ENCODE data around the gene SNAI1.
"Not testable (repeated sequence)": the region's sequence is repeated elsewhere in the genome, so short reads cannot be mapped to it uniquely, and the experiment has no call there.

SNAI1 gene

DNA sequence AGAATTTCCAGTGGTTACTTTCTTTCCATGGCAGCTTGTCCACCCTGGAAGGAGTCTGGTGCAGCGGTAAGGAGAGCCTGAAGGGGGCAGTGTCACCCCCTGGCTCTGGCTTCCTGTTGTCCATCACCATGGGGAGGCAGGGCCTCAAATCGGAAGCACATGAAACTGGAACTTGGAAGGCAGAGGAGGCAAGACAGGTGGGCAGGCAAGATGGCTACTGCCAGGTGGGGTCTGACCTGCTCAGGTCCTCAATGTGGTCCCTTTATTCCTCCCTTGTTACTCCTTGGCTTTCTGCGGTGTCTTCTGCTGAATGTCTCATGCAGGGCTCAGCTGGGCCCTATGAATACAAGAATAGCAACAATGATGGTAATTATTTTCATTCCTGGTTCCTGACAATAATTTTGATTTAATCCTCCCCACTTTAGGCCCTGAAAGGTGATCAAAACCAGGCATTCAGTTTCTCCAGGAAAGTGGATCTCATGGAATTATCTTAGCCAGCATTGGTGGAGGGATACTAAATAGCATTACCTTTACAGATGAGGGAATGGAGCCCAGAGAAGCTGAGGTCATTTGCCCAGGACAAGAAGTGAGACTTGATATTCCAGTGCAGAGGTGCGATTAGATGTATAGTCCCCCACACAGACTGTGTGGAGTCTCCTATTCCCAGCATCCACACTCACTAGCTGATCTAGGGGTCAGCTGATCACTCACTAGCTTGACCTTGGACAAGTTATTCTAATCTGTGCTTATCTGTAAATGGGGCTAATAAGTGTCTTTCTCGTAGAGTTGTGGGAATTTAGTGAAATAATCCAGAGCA lies 17.6 kb upstream of the SNAI1 start:
- no peak for DNase-seq

DNA sequence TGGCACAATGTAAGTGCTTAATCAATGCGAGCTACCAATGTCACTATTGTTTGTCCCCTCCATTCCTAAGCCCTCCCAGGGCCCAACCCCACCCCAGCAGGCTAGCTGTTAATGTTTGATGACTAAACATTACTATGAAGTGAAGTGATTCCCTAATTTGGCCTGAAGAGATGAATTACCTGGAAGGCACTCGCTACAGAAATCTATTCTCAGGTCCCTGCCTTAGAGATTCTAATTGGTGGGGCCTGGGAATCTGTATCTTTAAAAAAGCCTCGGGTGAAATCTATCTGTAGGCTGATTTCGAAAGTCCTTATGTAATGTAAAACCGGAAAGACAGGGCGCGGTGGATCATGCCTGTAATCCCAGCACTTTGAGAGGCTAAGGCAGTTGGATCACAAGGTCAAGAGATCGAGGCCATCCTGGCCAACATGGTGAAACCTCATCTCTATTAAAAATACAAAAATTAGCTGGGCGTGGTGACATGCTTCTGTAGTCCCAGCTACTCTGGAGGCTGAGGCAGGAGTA lies 16.9 kb upstream of the SNAI1 start:
- DNase-seq, result no peak

DNA sequence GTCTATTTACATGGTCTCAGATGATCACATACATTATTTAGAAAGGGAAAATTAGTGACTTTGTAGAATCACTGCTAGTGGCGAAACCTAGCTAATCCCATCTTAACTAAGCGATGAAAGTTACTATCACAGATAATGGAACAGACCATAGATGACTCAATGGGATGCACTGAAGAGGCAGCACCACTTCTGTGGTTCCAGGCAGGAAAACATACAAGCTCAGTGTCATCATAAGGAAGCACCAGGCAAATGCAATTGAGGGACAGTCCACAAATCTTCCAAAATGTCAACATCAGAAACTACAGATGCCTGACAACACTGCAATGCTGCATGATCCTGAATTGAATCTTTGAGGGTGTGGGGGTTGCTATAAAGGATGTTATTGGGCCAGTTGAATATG lies 15.9 kb upstream of the SNAI1 start:
- no peak for DNase-seq

DNA sequence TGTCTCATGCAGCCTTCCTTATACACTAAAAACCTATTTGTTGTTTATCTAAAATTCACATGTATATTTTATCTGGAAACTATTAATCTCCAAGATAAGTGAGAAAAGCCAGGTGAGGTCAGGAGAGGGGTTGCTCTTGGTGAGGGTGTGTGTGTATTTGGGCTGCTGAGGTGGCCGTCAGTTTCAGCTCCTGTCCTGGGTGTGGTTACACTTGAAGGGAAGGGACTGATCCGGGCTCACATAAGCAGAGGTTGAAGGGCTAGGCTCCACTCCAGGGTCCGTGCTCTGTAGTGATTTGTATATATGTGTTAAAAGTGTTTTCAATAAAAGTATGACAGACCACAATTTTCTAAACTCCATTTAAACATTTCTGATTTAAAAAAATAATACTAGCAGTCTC lies 13.5 kb upstream of the SNAI1 start:
- no peak for DNase-seq

DNA sequence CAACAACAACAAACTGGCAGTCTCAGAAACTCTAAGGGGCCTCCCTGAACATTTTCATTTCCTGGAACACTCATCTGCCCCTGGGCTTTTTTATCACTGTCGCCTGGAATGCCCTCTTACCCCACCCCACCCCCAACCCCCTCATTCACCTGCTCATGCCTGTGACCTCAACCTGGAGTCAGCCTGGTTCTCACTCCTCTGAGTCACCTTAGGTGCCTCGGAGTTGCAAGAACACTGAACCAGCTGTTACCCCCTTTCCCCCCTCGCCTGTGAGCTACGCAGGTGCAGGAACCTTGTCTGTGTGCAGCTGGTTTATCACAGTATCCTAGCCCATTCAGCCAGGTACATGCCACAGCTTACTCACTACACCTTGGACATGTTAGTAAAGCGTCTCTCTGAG lies 12.8 kb upstream of the SNAI1 start:
- no peak for DNase-seq

DNA sequence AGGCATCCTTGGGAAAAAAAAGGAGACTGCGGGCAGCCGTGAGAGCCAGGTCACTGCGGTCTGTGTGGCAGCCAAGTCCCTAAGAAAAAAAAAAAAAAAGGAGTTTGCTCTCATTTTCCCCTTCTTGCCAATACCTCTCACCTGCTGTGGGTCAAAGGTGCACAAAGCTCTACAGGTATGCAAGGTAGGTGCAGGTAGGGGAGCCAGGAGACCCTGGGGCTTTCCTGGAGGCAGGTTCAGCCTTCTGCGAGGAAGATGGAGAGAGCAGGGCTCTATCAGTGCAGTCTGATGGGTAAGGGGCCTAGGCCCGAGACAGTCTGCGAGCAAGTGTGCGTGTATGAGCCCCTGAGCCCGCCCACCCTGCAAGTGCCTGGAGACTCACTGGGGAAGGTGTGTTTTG lies 12.3 kb upstream of the SNAI1 start:
- no peak for DNase-seq

DNA sequence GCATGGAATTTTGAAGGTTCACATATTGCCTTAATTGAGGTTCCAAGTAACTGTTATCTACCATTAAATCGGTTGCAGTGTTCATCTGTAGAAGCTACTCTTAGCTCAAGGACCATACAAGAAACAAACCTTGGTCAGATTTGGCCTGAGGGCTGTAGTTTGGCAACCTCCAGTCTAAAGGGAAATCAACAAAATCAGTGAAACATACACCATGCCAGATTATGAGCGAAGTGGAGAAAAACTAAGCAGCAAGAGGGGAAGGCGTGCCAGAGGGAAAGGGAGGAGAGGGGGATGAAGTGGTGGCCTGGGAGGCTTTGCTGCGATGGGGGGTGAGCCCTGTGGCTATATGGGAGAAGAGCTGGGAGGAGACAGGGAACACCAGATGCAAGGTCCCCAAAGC lies 8.8 kb upstream of the SNAI1 start:
- DNase-seq, result no peak

DNA sequence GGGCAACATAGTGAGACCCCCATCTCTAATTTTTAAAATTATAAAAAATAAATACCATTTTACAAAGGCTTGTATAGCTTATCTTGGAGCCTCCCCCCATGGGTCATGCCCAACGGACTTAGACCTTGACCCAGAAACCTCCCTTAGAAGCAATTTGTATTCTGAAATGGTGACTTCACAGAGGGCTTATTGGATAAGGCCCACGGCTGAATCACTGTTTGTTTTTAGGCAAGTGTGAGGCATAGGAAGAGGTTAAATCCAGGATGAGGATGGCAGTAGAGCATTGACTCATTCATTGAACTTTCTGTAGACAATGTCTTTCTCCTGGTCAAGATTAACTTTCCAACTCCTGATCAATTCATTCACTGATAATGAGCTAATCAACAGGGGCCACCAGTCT lies 6.2 kb upstream of the SNAI1 start:
- DNase-seq, result no peak

DNA sequence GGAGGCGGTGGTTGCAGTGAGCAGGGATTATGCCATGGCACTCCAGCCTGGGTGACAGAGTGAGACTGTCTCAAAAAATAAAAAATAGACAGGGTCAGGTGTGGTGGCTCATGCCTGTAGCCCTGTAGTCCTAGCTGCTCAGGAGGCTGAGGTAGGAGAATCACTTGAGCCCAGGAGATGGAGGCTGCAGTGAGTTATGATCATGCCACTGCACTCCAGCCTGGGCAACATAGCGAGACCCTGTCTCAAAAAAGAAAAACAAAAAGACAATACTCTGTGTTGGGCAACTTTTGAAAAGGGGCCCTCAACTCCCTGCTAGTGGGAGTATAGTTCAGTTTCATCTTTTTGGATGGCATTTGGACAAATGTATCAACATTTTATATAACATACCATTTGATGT lies 5.0 kb upstream of the SNAI1 start:
- not testable (repeated sequence) for DNase-seq

DNA sequence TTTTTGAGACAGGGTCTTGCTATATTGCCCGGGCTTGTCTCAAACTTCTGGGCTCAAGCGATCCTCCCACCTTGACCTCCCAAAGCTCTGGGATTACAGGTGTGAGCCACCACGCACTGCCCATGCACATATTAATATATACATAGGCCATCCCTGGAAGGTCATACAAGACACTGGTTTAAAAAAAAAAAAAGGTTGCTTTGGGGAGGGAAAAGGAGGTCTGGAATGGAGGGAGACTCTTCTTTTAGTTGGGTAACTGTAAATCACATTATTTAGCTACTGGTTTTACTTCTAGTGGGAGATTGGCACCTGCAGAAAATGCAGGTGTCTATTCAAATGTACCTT lies 4.1 kb upstream of the SNAI1 start:
- DNase-seq, result no peak

DNA sequence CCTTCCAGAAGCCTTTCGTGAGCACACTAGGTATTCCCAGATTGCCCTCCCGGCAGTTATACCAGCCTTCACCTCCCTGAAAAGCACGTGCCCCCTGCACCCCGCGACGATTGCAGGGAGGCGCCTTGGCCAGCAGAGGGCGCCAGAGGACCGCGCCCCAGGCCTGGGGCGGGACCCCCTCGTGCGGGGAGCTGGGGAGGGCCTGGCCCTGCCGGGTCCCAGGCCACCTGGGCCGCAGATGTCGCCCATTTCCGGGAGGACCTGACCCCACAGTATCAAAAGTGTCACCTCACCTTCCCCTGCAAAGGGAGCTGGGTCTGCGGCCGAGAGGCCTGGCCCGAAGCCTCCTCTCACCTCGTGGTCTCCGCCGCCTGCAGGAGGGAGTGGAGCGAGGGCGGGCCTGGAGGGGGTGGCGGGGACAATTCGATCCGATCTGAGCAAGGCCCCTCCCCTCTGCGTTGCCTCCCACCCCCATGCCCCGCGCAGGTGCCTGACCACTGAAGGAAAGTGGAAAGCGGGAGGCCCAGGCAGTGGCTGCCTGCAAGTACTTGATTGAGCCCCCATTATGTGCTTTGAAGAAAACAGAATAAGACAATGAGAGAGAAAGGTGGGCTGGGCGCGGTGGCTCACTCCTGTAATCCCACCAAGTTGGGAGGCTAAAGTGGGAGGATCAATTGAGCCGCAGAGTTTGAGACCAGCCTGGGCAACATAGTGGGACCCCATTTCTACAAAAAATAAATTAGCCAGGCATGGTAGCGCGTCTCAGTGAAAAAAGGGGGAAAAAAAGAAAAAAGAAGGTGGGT lies 3.5 kb upstream of the SNAI1 start:
- peak; percentile 73 for DNase-seq

DNA sequence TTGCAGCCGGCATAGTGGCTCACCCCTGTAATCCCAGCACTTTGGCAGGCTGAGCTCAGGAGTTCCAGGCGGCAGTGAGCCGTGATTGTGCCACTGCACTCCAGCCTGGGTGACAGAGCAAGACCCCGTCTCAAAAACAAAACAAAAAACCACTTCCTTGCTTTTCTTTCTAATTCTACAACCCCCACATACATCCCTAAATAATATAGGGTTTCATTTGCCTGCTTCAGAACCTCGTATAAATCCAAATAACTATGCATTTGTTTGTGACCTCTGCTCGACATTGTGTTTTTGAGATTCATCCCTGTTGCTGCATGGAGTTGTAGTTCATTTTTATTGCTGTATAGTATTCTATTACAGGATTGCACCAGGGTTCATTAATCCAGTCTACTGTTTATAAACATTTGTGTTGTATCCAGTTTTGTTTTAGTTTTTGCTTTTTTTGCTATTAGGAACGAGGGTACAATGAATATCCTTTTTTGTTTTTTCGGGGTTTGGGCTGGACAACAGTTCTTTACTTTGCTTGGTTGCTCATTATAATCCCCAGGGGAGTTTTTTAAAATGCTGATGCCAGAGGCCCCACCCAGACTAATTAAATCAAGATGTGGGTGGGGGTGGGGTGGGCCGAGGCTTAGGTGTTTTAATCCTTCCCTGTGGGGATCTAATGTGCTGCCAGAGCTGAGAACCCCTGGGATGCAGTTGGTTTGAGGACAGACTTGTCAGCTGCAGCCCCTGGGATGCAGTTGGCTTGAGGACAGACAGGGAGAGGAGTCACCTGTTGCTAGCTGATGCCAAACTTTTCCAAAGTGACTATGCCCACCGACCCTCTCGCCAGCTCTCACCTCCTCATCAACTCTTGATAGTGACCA lies 2.4 kb upstream of the SNAI1 start:
- DNase-seq, result no peak

DNA sequence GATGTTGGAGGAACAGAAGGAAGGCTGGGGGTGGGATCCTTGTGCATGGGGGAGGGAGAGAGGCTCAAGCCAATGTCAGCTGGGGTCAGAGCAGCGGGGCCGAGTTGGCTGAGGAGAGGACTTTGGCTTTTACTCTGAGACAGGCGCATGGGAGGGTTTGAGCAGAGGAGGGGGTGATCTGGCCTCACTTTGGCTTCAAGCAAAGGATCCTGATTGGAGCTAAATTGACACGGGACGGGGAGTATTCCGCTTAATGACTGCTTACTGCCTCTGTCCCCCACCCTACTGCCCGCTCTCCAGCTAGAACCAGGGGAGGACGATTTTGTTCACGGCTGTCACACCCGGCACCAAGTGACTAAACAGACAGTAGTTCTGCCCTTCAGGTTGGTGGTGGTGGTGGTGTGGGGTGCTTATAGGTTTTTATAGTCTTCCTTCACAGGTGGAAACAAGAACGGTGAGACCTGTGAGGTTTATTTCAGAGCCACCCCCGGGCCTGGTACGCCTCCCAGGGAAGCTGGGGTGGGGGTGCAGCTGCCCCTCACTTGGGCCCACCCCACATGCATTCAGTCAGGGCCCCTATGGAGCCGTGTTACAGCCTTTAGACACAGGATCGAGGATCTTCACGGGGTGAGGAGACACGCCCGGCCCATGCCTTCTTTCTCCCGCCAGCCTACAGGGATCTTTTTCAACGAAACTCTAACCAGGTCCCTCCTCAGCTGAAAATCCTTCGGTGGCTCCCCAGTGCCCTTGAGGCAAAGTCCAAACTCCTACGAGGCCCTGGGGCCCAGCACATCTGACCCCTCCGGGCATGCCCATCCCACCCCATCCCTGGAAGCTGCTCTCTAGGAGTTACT lies 1.3 kb upstream of the SNAI1 start:
- no peak for DNase-seq

DNA sequence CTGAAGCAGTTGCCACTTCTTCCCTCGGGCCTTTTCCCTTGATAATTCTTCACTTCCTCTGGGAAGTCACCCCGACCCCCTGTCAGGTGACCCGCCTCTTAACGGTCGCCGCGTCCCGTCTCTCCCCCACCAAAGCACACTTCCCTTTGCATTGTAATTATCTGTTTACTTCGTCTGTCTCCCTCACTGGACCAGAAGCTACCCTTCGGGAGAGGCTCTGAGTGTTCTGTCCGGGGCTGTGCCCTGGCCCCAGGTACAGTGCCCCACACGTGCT lies 771 bp upstream of the SNAI1 start:
- DNase-seq, result no peak

DNA sequence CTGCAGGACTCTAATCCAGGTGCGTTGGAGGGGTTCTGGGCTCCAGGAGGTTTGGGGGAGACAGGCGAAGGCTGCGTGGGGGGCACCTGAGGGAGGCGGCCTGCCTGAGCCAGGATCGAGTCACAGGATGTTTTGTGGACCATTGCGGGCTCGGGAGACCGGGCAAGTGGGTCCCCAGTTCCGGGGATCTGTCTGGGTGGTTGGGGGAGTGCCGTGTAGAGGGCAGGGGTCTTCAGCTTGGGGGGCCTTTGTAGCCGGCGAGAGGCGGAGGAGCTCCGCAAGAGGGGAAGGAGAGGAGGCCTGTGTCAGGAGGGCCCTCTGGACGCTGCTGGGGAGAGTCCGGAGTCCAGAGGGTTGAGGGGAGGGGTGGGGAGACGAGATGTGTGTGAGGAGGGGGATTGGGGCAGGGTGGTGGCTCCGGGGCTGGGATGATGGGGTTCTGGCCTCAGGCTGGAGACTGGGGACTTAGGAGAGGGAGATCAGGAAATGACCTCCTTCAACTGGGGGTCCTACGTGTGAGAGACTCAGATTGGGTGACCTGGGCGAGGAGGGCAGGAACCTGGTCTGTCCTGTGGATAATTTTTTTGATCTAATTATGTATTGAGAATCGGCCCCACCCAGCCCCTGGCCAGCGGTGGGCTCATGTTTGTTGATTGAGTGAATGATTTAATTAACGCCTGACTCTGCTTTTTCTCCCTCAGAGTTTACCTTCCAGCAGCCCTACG lies 505 bp downstream of the SNAI1 start:
- DNase-seq, result no peak

DNA sequence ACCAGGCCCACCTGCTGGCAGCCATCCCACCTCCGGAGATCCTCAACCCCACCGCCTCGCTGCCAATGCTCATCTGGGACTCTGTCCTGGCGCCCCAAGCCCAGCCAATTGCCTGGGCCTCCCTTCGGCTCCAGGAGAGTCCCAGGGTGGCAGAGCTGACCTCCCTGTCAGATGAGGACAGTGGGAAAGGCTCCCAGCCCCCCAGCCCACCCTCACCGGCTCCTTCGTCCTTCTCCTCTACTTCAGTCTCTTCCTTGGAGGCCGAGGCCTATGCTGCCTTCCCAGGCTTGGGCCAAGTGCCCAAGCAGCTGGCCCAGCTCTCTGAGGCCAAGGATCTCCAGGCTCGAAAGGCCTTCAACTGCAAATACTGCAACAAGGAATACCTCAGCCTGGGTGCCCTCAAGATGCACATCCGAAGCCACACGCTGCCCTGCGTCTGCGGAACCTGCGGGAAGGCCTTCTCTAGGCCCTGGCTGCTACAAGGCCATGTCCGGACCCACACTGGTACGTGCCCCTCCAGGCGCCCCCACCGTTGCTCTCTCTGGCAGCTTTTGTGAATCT lies 1.1 kb downstream of the SNAI1 start:
- peak; percentile 48 for DNase-seq

DNA sequence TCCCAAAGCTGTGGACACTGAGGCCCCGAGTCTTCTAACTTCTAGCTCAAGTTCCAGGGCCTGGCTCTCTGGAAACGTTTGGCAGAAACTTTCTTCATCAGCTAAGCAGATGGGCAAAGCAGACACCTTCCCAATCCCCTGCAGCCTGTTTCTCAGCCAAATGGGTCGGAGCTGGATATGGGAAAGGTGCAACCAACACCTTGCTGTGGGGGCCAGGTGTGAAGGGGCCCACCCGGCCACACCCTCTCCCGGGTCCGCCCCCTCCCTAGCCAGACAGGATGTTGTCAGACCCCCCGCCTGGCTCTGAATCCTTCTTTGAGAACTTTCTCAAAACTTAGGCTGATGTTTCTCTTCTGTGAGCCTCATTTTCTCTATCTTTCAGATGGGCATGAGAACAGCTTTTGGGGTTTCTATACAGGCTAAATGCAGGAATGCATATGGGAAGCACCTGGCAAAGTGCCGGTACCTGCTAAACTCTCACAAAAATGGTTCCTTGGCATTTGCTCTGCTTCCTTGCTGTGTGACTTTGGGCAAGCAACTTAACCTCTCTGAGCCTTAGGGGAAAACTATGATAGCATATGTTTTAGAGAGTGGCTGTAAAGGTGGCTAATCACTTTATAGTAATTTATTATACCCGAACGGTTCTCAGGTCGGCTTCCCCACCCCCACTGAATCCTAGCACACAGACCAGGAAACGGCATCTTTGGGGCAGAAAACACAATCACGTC lies 1.8 kb downstream of the SNAI1 start:
- DNase-seq, result no peak

DNA sequence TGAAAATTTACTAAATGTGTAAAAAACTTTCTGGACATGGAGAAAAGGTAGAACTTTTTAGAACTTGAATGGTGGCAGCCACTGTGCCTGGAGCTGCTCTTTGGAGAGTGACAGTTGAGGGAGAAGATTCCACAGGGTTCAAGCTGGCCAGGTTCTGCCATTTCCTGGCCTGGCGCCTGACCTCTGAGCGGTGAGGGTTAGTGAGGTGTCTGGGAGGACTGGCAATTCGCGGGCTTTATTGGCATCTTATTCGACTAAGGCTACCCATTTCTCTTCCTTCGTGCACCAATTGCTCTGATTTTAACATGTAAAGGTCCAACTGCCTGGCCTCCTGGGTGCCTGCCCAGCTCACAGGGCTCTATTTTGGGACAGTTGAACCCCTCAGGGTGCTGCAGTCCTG lies 2.4 kb downstream of the SNAI1 start:
- DNase-seq, result no peak

DNA sequence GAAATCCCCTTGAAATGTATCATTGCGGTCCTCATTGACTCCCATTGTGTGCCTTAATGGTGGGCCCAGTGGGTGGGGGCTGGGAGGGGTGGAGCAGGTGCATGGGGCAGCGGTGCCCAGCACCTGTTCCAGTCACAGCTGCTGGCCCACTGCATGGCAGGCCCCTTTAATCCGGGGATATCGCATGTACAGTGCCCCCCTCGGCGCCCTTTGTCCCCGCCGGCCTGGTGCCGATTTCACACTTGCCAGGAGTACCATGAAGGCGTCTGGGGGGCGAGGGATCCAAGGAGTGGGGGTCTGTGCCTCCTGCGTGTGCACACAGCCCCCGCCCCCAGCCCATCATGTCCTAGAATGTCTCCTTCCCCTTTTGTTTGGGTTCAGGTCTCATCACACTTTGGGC lies 2.8 kb downstream of the SNAI1 start:
- peak; percentile 58 for DNase-seq

DNA sequence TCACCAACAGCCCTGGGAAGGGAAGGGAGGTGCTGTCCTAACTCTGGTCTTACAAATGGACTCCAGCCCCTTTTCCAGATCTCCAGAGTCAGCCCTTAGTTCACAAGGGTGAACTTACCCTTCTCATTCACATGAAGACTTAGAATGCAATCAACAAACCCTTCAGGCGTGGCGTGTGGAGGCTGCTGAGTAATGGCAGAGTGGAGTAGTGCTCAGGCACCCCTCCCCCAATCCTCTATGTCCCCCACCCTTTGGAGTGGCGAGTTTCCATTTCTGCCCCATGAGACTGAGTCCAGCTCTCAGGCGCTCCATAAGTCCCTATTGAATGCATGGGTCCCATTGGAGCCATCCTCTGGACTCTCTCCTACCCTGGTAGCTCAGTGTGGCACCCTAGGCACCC lies 3.3 kb downstream of the SNAI1 start:
- DNase-seq, result no peak
